Mesothelial cell of epicardium (in vitro differentiated cells): ENCODE measurements around the gene ARL6. TPM values are rescaled to one million over a fixed set of nuclear protein-coding genes. Genes with fewer than 3 reads are reported as not detected.
"Not testable (repeated sequence)": the region's sequence is repeated elsewhere in the genome, so short reads cannot be mapped to it uniquely, and the experiment has no call there.

Source experiments
- DNase-seq, 2 experiments: peaks; one replicate each; pipeline ENCODE4 v3.0.0; 2021; ENCODE audit warnings: low spot score in 2 of 2; ENCODE audit not compliant: unreplicated experiment in 2 of 2
- H3K27ac Mint-ChIP-seq: 2 replicates; pipeline ENCODE4 v1.8.0; 2021; ENCODE audit warnings: mixed read lengths
- H3K27me3 Mint-ChIP-seq: 2 replicates; pipeline ENCODE4 v1.8.0; 2021; ENCODE audit warnings: low read depth, mixed read lengths
- H3K36me3 Mint-ChIP-seq: 2 replicates; pipeline ENCODE4 v1.8.0; 2021; ENCODE audit warnings: mixed read lengths
- H3K4me1 Mint-ChIP-seq: 2 replicates; pipeline ENCODE4 v1.8.0; 2021; ENCODE audit warnings: mixed read lengths
- H3K4me3 Mint-ChIP-seq: 2 replicates; pipeline ENCODE4 v1.8.0; 2021; ENCODE audit warnings: mild to moderate bottlenecking, moderate library complexity, mixed read lengths
- H3K9me3 Mint-ChIP-seq: 2 replicates; pipeline ENCODE4 v1.8.0; 2021; ENCODE audit warnings: mixed read lengths
- total RNA-seq: library from RNA; stranded (reverse); gene quantifications from 3 replicates; pipeline ENCODE4 v1.2.1, GENCODE V29; 2021
- TF ChIP-seq, protein P1 (sequence below): fragments of 200-600 bp; sonication (generic); IDR thresholded peaks from one replicate; pipeline ENCODE4 v1.5.0; 2021; ENCODE audit warnings: antibody characterized with exemption; ENCODE audit not compliant: unreplicated experiment

ARL6 gene
- total RNA-seq, 1 donor from 2014 or later = 8.2 TPM

DNA sequence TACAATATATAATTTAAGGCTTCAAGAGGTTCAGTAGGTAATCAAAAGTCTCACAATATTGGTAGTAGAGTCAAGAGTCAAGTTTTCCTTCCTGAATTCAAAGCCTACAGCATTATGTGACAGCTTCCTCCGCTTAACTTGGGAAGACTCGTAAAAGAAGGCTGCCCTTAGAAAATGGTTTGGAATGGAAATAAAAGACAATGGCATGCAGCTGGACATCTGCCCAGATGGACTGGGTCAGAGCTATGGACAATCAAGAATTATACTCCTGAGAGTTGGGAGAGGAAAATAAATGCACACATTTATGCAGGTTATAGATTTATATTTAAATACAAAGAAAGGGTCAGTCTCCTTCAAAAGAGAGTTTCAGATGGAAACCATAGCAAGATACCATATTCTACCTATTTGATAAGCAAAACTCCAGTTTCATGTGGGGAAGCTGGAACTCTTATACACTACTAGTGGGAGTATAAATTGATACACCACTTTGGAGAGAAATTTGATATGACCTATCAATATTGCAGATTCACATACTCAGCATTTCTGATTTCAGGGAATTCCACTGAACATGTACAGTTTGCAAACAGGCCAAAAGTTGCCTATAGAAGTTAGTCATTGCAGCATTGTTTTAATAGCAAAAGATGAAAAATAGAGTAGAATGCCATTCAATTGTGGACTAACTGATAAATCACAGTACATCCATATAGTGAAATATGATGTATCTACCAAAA lies 63.3 kb downstream of the ARL6 start:
- Mint-ChIP-seq H3K9me3 (peaks cover 6% of the 10 kb centered on the region), H3K4me1 (peaks cover 11% of the 10 kb centered on the region), H3K36me3 (peaks cover 5% of the 10 kb centered on the region), H3K27me3 (peaks cover 30% of the 10 kb centered on the region), H3K27ac (no peak overlapping the region), H3K4me3 (no peak overlapping the region)
- DNase-seq = no peak
- TF ChIP-seq, protein P1, sequence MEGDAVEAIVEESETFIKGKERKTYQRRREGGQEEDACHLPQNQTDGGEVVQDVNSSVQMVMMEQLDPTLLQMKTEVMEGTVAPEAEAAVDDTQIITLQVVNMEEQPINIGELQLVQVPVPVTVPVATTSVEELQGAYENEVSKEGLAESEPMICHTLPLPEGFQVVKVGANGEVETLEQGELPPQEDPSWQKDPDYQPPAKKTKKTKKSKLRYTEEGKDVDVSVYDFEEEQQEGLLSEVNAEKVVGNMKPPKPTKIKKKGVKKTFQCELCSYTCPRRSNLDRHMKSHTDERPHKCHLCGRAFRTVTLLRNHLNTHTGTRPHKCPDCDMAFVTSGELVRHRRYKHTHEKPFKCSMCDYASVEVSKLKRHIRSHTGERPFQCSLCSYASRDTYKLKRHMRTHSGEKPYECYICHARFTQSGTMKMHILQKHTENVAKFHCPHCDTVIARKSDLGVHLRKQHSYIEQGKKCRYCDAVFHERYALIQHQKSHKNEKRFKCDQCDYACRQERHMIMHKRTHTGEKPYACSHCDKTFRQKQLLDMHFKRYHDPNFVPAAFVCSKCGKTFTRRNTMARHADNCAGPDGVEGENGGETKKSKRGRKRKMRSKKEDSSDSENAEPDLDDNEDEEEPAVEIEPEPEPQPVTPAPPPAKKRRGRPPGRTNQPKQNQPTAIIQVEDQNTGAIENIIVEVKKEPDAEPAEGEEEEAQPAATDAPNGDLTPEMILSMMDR = no peak

DNA sequence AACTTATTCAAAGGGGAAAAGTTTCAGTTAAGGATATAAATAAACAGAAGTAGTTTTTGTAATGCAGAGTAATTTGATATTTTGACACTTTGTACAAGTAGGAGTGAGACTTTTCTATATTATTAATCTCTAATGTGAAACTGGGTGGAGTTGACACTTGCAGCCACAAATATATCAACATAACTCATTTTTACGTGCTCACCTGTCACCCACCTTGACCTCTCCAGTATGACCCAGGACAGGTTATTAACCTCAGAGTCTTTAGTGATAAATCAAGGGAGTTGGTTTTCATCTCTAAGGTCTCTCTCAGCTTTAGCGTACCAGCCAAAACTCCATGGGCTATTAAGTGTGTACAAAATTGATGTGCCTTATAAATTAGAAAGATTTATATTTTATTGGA lies 64.6 kb downstream of the ARL6 start:
- H3K4me1 Mint-ChIP-seq = peaks cover 3% of the 10 kb centered on the region
- H3K9me3 Mint-ChIP-seq = peaks cover 7% of the 10 kb centered on the region
- no peak for DNase-seq
- H3K27me3 Mint-ChIP-seq = peaks cover 17% of the 10 kb centered on the region
- H3K4me3 Mint-ChIP-seq = no peak overlapping the region
- H3K36me3 Mint-ChIP-seq = peaks cover 5% of the 10 kb centered on the region
- TF ChIP-seq, protein P1 = no peak
- no peak overlapping the region for H3K27ac Mint-ChIP-seq

DNA sequence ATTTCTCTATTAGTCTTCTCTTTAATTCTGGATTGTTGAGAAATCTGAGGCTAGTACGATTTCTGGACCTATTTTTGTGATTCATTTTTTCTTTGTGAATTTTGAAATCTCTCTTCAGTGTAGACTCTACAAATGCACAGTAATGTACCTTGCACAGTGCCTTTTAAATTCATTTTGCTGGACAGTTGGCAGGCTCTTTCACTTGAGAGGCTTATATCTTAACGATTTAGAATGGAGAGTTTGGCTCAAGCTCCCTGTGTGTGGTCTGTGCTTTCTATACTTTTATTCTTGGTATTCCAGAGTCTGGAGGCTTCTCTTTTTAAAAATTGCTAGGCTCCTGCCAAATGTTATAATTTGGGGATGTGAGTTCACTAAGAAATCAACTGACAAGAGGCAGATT lies 66.1 kb downstream of the ARL6 start:
- peaks cover 8% of the 10 kb centered on the region for H3K27me3 Mint-ChIP-seq
- H3K4me3 Mint-ChIP-seq = no peak overlapping the region
- H3K36me3 Mint-ChIP-seq = peaks cover 5% of the 10 kb centered on the region
- no peaks in the 10 kb centered on the region for H3K4me1 Mint-ChIP-seq
- DNase-seq = no peak
- H3K9me3 Mint-ChIP-seq = peaks cover 7% of the 10 kb centered on the region
- TF ChIP-seq, protein P1 = no peak
- H3K27ac Mint-ChIP-seq = no peak overlapping the region

DNA sequence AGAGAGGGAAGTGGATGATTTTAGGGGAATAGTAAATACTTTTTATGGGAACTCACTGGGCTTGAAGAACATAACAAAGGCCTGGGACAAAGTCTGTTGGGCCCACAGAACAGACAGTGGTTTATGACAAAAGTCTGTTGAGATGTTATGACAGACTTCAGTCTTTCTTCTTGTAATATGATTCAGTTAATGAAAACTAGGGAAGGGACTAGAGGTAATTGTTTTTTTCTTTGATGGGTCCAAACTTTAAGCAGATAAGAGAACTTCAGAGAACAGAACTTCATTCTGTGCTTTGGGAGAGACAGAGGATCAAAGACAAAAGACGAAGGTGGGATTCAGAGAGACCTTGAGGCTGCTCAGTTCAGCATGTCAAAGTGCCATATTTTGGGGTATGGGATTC lies 66.6 kb downstream of the ARL6 start:
- H3K9me3 Mint-ChIP-seq = peaks cover 7% of the 10 kb centered on the region
- no peak overlapping the region for H3K4me3 Mint-ChIP-seq
- H3K4me1 Mint-ChIP-seq = no peaks in the 10 kb centered on the region
- peaks cover 5% of the 10 kb centered on the region for H3K36me3 Mint-ChIP-seq
- H3K27ac Mint-ChIP-seq = no peak overlapping the region
- peaks cover 6% of the 10 kb centered on the region for H3K27me3 Mint-ChIP-seq
- TF ChIP-seq, protein P1 = no peak
- no peak for DNase-seq

DNA sequence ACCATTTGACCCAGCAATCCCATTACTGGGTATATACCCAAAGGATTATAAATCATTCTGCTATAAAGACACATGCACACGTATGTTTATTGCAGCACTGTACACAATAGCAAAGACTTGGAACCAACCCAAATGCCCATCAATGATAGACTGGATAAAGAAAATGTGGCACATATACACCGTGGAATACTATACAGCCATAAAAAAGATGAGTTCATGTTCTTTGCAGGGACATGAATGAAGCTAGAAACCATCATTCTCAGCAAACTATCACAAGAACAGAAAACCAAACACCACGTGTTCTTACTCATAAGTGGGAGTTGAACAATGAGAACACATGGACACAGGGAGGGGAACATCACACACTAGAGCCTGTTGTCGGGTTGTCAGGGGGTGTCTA lies 68.6 kb downstream of the ARL6 start:
- H3K9me3 Mint-ChIP-seq, DNase-seq, H3K4me1 Mint-ChIP-seq, H3K27ac Mint-ChIP-seq, H3K36me3 Mint-ChIP-seq, H3K4me3 Mint-ChIP-seq, H3K27me3 Mint-ChIP-seq: not testable (repeated sequence)

DNA sequence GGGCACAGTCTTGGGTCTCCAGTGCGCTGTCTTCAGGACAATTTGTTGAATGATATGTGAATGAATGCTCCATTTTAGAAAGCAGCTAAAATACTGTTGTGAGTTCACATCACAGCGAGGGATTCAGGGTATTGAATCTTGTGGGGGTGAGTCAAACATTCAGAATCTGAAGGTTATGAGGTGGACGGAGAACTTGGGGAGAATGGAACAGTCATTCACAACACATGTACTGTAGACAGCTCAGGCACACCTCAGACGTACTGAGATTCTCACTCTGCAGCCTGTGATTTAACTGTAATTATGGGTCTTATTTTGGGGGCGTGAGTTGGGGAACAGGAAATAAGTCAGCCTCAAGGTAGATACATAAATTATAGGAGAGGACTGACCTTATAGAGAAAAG lies 71.2 kb downstream of the ARL6 start:
- Mint-ChIP-seq H3K4me1 (no peaks in the 10 kb centered on the region), H3K9me3 (peaks cover 7% of the 10 kb centered on the region), H3K36me3 (peaks cover 5% of the 10 kb centered on the region), H3K27ac (no peak overlapping the region), H3K4me3 (no peak overlapping the region), H3K27me3 (no peaks in the 10 kb centered on the region)
- TF ChIP-seq, protein P1 = no peak
- DNase-seq = no peak
